DLD1 (cell line): ENCODE results near the gene WDR12.
"Not testable (repeated sequence)": the region's sequence is repeated elsewhere in the genome, so short reads cannot be mapped to it uniquely, and the experiment has no call there.

Experiments
- in situ Hi-C: cut with HindIII; loops from 2 replicates; pipeline ENCODE4 v1.10.0; 2017; ENCODE audit warnings: low sequenced_read_pairs

Gene WDR12

GRCh38 chr2:202885190-202885589, 26.3 kb downstream of the WDR12 start:
- in situ Hi-C loops, result no loop called here

- in situ Hi-C loops, result no loop called here
Observed at GRCh38 chr2:202883987-202884675, 27.3 kb downstream of the WDR12 start.

DNA sequence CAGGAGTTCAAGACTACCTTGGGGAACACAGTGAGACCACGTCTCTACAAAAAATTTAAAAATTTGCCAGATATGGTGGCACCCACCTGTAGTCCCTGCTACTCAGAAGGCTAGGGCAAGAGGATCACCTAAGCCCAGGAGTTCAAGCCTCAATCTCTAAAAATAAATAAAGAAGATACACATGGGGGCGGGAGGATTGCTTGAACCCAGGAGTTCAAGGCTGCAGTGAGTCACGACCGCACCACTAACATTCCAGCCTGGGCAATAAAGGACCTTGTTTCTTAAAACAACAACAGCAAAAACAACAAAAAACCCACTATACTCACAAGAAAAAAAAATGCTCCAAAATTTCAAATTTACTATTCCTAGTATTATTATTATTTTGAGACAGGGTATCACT, 29.9 kb downstream of the WDR12 start:
- in situ Hi-C loops, result no loop called here

- in situ Hi-C loops, result no loop called here
Observed at GRCh38 chr2:202877699-202878098, 33.8 kb downstream of the WDR12 start.

GRCh38 chr2:202871300-202872141, 40.0 kb downstream of the WDR12 start, which contains the start of gene ICA1L:
TSS of gene ICA1L (minus strand) at chr2:202871766. CDS start at chr2:202829009, 42,757 bp downstream.
- in situ Hi-C loops, result no loop called here

DNA sequence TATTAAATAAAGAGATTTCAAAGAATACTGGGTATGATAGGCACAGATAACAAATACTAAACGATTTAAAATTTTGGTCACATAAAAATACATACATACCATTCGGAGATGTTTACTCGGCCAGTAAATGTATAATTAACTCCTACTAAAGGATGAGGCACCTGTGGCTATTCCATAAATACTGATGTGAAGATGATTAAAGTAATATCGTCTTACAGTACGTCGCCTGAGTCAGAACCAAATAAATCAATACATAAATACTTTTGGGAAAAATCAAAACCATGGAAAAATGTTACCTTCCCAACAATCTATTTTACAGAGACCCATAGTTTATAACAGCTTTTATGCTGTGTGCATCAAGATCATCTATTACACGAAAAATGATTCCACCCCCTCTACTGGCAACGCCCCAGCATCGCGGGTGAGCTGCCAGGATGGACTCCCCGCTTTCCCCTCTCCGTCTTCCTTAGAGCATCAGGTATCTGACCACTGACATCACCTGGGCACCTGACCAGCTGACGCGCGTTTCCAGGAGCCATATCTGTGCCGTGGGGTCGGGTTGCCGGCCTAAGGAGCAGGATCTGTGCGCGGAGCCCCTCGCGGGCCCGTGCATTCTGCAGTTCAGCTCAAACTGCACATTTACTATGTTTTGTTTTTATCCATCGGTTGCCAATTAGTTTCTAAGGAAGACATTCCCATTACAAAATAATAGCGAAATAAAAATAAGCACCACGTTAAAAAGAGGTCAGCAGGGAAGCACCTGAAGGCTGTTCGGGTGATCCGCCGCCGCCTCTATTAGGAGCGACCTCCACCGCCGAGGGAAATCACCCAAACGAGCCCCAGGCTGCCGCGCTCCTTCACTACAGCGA, 40.8 kb downstream of the WDR12 start:
- in situ Hi-C loops, result no loop called here

- in situ Hi-C loops, result no loop called here
Observed at GRCh38 chr2:202861987-202862386, 49.5 kb downstream of the WDR12 start.

GRCh38 chr2:202858601-202859000, 52.9 kb downstream of the WDR12 start:
- in situ Hi-C loops, result no loop called here

DNA sequence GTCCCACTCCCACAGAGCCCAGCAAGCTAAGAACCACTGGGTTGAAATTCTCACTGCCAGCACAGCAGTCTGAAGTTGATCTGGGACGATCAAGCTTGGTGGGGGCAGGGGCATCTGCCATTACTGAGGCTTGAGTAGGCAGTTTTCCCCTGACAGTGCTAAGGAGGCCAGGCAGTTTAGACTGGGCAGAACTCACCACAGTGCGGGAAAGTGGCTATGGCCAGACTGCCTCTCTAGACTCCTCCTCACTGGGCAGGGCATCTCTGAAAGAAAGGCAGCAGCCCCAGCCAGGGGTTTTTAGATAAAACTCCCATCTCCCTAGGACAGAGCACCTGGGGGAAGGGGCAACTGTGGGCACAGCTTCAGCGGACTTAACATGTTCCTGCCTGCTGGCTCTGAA, 62.1 kb downstream of the WDR12 start:
- in situ Hi-C loops, result not testable (repeated sequence)

DNA sequence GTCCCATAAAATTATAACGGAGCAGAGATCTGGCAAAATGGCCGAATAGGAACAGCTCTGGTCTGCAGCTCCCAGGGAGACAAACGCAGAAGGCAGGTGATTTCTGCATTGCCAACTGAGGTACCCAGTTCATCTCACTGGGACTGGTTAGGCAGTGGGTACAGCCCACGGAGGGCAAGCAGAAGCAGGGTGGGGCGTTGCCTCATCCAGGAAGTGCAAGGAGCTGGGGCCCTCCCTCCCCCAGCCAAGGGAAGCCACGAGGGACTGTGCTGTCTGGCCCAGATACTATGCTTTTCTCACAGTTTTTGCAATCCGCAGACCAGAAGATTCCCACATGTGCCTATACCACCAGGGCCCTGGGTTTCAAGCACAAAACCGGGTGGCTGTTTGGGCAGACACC, 62.7 kb downstream of the WDR12 start:
- in situ Hi-C loops, result no loop called here

- in situ Hi-C loops, result no loop called here
Observed at GRCh38 chr2:202847693-202848524, 63.6 kb downstream of the WDR12 start.

DNA sequence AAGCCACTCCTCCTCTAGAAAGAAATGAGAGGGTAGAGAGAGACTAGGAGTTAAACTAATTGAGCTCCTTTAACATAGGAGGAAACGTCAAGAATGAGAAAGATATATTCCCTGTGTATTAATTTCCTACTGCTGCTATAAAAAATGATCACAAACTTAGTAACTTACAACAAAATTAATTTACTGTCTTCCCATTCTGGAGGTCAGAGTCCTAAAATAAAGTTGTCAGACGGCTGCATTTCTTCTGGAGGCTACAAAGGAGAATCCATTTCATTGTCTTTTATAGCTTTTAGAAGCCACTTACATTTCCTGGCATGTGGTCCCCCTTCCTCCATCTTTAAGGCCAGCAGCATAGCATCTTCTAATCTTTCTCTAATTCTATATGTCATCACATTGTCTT, 66.8 kb downstream of the WDR12 start:
- in situ Hi-C loops, result no loop called here

GRCh38 chr2:202842690-202843089, 68.8 kb downstream of the WDR12 start:
- in situ Hi-C loops, result no loop called here

DNA sequence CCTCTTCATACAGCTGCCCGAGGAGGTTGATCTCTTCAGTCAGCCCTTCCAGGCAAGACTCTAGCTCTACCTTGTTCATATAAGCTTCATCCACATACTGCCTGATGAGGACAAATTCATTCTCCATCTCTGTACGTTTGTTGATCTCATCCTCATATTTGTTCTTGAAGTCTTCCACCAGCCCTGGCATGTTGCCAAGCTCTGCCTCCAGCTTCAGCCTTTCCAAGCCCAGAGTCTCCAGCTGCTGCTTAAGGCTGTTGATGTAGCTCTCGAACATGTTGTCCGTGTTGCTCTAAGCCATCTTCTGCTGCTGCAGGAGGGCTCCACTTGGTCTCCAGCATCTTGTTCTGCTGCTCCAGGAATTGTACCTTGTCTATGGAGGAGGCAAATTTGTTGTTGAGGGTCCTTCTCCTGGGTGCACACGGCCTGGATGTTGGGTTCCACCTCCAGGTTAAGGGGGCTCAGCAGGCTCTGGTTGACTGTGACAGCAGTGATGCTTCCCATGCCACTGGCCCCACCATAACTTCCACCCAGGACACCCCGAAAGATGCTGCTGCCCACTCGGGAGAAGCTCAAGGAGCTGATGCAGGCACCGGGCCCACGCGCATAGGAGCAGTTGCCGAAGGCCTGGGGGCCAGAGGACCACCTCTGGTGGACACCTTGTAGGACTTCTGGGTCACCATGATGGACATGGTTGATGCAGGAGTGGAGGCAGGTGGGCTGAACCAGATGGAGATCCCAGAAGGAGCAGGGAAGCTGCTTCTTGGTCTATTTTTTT, 70.2 kb downstream of the WDR12 start:
- in situ Hi-C loops, result no loop called here

GRCh38 chr2:202831242-202832220, 79.9 kb downstream of the WDR12 start:
- in situ Hi-C loops, result no loop called here

GRCh38 chr2:202824901-202825300, 86.6 kb downstream of the WDR12 start:
- in situ Hi-C loops, result no loop called here
